Endothelial cell of umbilical vein (primary cell): Measurements from ENCODE around the gene UBTD1.

Source experiments
- FOS ChIP-seq: IDR thresholded peaks from 2 replicates; pipeline ENCODE4 v1.6.1; 2011; ENCODE audit warnings: mild to moderate bottlenecking, low read length, moderate library complexity, borderline replicate concordance; ENCODE audit not compliant: insufficient read depth
- GATA2 ChIP-seq: IDR thresholded peaks from 2 replicates; pipeline ENCODE4 v1.7.0; 2011; ENCODE audit warnings: low read depth, mild to moderate bottlenecking, moderate library complexity, mixed read lengths, low read length; ENCODE audit not compliant: insufficient read length, insufficient read depth
- POLR2A ChIP-seq: IDR thresholded peaks from 2 replicates; pipeline ENCODE4 v1.6.1; 2012; ENCODE audit warnings: low read depth, mild to moderate bottlenecking, control low read depth, low read length
- TF ChIP-seq, protein P1 (sequence below), 2 donors: IDR thresholded peaks; 1 replicate in 1 of 2; 2 replicates in 1 of 2; pipeline ENCODE4 v1.5.1; 2011; ENCODE audit warnings: low read length in 2 of 2, mild to moderate bottlenecking in 2 of 2, moderate library complexity in 2 of 2, control low read depth in 1 of 2, inconsistent platforms in 1 of 2, low read depth in 1 of 2; ENCODE audit not compliant: insufficient read depth in 1 of 2; ENCODE audit errors: extremely low read depth in 1 of 2
- TF ChIP-seq, protein P2 (sequence below): IDR thresholded peaks from 2 replicates; pipeline ENCODE4 v1.6.1; 2011; ENCODE audit not compliant: insufficient read depth, insufficient read length

DNA sequence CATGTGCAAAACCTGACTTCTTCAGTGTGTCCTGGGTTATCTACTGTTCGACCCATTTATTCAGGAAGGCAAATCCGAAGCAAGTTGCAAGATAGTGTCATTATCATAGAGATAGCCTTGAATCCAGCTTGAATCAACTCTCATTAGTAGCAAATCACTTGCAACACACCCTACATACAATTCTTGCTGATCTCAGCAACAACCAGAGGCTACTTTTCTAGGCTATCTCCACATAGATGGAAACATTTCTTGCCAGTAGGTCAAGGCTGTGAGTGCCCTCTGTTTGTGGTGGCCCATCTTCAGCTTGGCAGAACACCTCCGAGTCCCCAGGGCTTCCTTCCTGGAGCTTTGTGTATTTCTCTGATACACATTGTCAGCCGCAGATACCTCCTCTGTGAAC is 12.0 kb downstream of the UBTD1 start:
- TF ChIP-seq, protein P1, sequence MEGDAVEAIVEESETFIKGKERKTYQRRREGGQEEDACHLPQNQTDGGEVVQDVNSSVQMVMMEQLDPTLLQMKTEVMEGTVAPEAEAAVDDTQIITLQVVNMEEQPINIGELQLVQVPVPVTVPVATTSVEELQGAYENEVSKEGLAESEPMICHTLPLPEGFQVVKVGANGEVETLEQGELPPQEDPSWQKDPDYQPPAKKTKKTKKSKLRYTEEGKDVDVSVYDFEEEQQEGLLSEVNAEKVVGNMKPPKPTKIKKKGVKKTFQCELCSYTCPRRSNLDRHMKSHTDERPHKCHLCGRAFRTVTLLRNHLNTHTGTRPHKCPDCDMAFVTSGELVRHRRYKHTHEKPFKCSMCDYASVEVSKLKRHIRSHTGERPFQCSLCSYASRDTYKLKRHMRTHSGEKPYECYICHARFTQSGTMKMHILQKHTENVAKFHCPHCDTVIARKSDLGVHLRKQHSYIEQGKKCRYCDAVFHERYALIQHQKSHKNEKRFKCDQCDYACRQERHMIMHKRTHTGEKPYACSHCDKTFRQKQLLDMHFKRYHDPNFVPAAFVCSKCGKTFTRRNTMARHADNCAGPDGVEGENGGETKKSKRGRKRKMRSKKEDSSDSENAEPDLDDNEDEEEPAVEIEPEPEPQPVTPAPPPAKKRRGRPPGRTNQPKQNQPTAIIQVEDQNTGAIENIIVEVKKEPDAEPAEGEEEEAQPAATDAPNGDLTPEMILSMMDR (IDR thresholded peaks at IDR 0.05; ENCODE audit: extremely low read depth in 1 of 2, insufficient read depth in 1 of 2, low read depth in 1 of 2, low read length in 2 of 2): no peak
- no peak for TF ChIP-seq POLR2A
- TF ChIP-seq GATA2: no peak
- no peak for TF ChIP-seq FOS
- TF ChIP-seq, protein P2, sequence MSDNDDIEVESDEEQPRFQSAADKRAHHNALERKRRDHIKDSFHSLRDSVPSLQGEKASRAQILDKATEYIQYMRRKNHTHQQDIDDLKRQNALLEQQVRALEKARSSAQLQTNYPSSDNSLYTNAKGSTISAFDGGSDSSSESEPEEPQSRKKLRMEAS: no peak
